ENCODE data around the gene HORMAD2. TPM values are rescaled to one million over a fixed set of nuclear protein-coding genes. Genes with fewer than 3 reads are reported as not detected.

Gene HORMAD2
- polyA plus RNA-seq, 1 experiment, result not detected

- Histone ChIP-seq H3K4me3 (ENCODE audit: low read depth, low read length) (no peak overlapping the region), H3K27me3 (ENCODE audit: control insufficient read depth, insufficient read depth, low read length) (no peaks in the 10 kb centered on the region), H3K36me3 (ENCODE audit: control insufficient read depth, insufficient read depth, low read length) (no peaks in the 10 kb centered on the region)
- no peak for TF ChIP-seq CTCF (IDR thresholded peaks at IDR 0.05; ENCODE audit: insufficient read depth, low read depth, low read length)
- POLR2A ChIA-PET, result no interaction called here
- DNase-seq (ENCODE audit: low read depth), result no peak
- CTCF ChIA-PET, result interaction anchor here (1.9 kb wide), 1 partner anchor 9 kb away, joined by 4 read pairs; no protein-coding TSS in a partner anchor
Measured at GRCh38 chr22:30046716-30047363, 33.4 kb upstream of the HORMAD2 start.

DNA sequence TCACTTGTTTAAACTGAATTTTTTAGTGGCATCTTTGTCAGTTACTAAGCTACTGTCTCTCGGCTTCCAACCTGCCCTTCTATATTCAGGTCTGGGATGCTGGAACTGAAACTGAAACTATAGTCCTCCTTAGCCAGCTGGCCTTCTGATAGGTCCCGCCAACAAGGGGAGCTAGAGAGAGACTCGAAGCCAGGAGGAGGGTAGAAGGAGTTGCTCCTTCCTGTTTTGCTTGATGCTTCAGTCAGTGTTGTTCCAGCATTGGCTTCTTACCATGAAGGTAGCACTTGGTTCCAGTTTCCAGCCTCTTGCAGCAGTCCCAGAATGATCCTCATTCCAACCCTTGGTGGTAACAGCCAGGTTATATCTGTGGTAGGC lies 32.9 kb upstream of the HORMAD2 start:
- H3K36me3 ChIP-seq (ENCODE audit: control insufficient read depth, insufficient read depth, low read length), result no peaks in the 10 kb centered on the region
- ChIA-PET CTCF (interaction anchor here (1.9 kb wide), 1 partner anchor 9 kb away, joined by 4 read pairs; no protein-coding TSS in a partner anchor), POLR2A (no interaction called here)
- no peaks in the 10 kb centered on the region for H3K27me3 ChIP-seq (ENCODE audit: control insufficient read depth, insufficient read depth, low read length)
- H3K4me3 ChIP-seq (ENCODE audit: low read depth, low read length), result no peak overlapping the region
- TF ChIP-seq CTCF (IDR thresholded peaks at IDR 0.05; ENCODE audit: insufficient read depth, low read depth, low read length), result no peak
- no peak for DNase-seq (ENCODE audit: low read depth)

DNA sequence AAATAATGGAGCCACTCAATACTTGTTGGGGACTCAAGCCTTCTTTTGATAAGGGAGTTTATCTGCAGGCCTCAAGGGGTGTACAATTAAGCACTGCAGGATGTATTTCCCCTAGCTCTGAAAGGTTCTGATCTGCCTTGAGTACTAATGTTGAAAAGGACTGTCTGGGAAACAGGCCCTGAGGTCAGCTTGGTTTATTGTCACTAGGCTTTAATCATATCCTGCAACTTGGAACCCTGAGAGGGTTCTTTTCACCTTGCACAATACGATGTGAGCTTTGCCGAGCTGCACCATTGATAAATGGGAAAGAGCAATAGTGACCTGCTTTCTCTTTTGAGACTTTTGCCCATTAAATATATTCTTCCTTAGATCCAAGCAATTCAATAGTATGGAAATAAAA lies 31.6 kb upstream of the HORMAD2 start:
- Histone ChIP-seq H3K4me3 (ENCODE audit: low read depth, low read length) (no peak overlapping the region), H3K36me3 (ENCODE audit: control insufficient read depth, insufficient read depth, low read length) (no peaks in the 10 kb centered on the region), H3K27me3 (ENCODE audit: control insufficient read depth, insufficient read depth, low read length) (no peaks in the 10 kb centered on the region)
- ChIA-PET CTCF (no interaction called here), POLR2A (no interaction called here)
- DNase-seq (ENCODE audit: low read depth), result no peak
- TF ChIP-seq CTCF (IDR thresholded peaks at IDR 0.05; ENCODE audit: insufficient read depth, low read depth, low read length), result no peak

DNA sequence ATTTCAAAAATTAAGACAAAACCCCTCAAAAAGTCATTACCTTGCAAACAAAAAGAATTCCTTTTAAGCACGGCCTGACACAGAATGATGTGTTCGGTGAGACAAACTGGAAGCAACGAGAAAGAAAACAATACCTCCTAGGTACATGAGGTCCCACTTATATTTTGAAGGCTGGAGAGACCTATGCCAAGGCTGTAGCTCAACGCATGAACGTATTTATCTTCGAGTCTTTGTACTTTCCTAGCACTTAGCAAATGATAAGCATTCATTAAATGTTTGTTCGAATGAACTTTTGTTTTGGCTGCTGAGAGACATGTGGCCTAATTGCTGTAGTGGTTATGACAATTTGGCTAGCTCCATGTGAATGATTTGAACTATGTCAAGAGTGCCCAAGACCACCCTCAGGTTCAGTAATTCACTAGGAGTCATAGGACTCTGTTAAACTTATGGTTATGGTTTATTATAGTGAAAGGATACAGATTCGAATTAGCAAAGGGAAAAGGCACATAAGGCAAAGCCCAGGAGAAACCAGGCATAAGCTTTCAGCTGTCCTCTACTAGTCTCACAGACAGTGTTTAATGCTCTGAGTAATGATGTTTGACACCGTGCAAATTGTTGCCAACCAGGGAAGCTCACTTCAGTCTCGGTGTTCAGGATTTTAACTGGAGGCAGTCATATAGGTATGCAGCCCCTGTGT lies 26.0 kb upstream of the HORMAD2 start:
- Histone ChIP-seq H3K4me3 (ENCODE audit: low read depth, low read length) (no peak overlapping the region), H3K27me3 (ENCODE audit: control insufficient read depth, insufficient read depth, low read length) (no peaks in the 10 kb centered on the region), H3K36me3 (ENCODE audit: control insufficient read depth, insufficient read depth, low read length) (no peaks in the 10 kb centered on the region)
- CTCF ChIA-PET, result interaction anchor here (1.0 to 1.1 kb wide), 2 partner anchors 35 to 54 kb away, joined by 3 to 4 read pairs; no protein-coding TSS in a partner anchor
- POLR2A ChIA-PET, result no interaction called here
- DNase-seq (ENCODE audit: low read depth), result no peak
- TF ChIP-seq CTCF (IDR thresholded peaks at IDR 0.05; ENCODE audit: insufficient read depth, low read depth, low read length), result no peak

DNA sequence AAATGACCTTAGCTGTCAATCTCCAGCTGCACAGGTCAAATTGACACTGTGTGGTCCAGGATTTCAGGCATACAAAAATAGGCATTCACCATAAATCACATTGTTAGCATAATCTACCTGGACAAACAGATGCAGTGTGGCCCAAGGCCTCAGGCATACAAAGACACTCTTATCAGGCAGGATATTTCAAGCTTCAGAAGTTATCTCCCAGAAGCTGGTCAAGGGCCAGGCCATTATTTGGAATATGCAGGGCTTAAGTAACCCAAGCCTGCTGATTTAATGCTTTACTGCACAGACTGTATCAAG lies 25.5 kb upstream of the HORMAD2 start:
- H3K4me3 ChIP-seq (ENCODE audit: low read depth, low read length), result no peak overlapping the region
- no peak for TF ChIP-seq CTCF (IDR thresholded peaks at IDR 0.05; ENCODE audit: insufficient read depth, low read depth, low read length)
- ChIA-PET POLR2A (no interaction called here), CTCF (interaction anchor here (1.0 to 1.1 kb wide), 2 partner anchors 35 to 54 kb away, joined by 3 to 4 read pairs; no protein-coding TSS in a partner anchor)
- DNase-seq (ENCODE audit: low read depth), result no peak
- H3K27me3 ChIP-seq (ENCODE audit: control insufficient read depth, insufficient read depth, low read length), result no peaks in the 10 kb centered on the region
- H3K36me3 ChIP-seq (ENCODE audit: control insufficient read depth, insufficient read depth, low read length), result no peaks in the 10 kb centered on the region
